HG03575 (cell line): ENCODE measurements around the gene SOWAHC.
"Not testable (repeated sequence)": the region's sequence is repeated elsewhere in the genome, so short reads cannot be mapped to it uniquely, and the experiment has no call there.

Source experiments
- ATAC-seq: cut with Tn5 transposase; IDR thresholded peaks from one replicate; pipeline ENCODE4 v1.9.1; 2021; ENCODE audit not compliant: unreplicated experiment, insufficient number of reproducible peaks, low FRiP score; ENCODE audit errors: extremely low read depth

Gene SOWAHC, protein sequence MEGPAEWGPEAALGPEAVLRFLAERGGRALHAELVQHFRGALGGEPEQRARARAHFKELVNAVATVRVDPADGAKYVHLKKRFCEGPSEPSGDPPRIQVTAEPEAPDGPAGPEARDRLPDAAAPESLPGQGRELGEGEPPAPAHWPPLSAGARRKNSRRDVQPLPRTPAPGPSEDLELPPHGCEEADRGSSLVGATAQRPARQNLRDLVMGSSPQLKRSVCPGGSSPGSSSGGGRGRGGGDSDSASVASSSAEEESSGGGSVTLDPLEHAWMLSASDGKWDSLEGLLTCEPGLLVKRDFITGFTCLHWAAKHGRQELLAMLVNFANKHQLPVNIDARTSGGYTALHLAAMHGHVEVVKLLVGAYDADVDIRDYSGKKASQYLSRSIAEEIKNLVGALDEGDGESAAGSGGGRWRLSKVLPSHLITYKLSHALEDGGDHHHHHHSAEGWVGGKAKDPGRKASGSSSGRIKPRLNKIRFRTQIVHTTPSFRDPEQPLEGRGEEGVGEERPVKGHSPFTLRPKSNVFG

DNA sequence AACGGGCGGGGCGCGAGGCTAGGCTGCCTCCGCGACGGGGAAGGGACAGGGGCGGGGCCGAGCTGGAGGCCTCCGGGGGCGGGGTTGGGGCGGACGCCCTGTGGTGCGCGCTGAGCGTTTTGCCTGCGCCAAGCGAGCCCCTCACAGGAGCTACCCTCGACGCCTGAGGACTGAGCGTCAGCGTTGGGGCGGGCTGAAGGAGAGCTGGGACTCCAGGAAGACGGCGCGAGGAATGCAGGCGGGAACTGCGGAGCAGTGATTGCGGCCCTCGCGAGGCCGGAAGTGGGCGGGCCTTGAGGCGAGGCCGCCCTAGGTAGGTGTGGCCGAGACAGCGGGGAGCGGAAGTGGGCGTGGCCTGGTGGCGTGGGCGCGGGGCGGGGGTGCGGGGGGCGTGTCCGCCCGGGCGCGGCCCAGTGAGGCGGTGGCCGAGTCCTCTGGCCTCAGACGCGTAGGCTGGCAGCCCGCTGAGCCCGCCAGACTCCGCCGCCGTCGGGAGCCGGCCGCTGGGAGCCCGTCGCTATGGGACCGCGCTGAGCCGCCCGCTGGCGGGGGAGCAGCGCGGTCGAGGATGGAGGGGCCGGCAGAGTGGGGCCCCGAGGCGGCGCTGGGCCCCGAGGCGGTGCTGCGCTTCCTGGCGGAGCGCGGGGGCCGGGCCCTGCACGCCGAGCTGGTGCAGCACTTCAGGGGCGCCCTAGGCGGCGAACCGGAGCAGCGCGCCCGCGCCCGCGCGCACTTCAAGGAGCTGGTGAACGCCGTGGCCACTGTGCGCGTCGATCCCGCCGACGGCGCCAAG lies at the start of gene SOWAHC, which contains the start of gene SEPTIN10:
Gene SOWAHC (plus strand): TSS at position 443 of the 793 bp plus-strand sequence. CDS start 126 bp downstream, at position 569.
Gene SEPTIN10 (minus strand): TSS at position 45 of the 793 bp plus-strand sequence. CDS start 139 bp downstream, outside the sequence.
- peak; percentile 42 for ATAC-seq

DNA sequence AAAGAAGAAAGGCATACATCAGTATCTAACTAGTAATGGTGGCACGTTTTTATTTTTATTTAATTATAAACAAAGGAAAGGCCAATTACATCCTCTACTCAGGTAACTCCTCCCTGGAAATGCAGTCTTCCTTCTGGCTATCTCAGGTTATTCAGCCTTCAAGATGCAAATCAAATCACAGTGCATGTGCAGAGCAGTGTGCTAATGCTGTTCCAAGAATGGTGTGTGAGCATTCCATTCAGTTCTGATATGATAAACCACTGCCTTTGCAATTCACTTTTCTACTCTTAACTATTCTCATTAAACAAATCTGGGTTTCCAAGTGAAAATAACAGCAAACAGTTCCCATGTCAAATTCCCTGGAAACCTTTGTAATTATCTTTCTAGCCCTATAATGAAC lies 38.8 kb upstream of the SOWAHC start:
- no peak for ATAC-seq

DNA sequence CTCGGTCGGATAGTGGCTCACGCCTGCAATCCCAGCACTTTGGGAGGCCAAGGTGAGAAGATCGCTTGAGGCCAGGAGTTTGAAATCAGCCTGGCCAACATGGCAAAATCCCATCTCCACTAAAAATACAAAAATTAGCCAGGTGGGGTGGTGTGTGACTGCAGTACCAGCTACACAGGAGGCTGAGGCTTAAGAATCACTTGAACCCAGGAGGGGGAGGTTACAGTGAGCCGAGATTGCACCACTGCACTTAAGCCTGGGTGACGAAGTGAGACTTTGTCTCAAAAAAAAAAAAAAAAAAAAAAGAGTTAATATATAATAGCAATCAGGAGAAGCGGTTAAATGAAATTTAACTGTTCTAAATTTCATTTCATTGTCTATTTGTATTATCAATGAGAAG lies 36.5 kb upstream of the SOWAHC start:
- not testable (repeated sequence) for ATAC-seq

DNA sequence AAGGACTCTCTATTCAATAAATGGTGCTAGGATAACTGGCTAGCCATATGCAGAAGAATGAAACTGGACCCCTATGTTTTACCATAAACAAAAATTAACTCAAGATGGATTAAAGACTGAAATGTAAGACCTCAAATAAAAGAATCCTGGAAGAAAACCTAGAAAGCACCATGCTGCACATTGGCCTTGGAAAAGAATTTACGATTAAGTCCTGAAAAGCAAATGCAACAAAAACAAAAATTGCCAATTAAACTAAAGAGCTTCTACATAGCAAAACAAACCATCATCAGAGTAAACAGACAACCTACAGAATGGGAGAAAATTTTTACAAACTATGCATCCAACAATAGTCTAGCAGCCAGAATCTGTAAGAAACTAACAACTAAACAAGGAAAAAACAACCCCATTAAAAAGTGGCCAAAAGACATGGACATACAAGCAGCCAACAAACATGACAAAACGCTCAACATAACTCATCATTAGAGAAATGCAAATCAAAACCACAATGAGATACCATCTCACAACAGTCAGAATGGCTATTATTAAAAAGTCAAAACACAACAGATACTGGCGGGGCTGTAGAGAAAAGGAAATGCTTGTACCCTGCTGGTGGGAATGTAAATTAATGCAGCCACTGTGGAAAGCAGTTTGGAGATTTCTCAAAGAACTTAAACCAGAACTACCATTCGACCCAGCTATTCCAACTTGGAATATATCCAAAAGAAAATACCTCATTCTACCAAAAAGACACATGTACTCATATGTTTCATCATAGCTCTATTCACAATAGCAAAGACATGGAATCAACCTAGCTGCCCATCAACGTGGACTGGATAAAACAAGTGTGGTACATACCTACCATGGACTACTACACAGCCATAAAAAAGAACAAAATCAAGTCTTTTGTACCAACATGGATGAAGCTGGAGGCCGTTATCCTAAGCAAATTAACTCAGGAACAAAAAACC lies 31.0 kb upstream of the SOWAHC start:
- no peak for ATAC-seq

DNA sequence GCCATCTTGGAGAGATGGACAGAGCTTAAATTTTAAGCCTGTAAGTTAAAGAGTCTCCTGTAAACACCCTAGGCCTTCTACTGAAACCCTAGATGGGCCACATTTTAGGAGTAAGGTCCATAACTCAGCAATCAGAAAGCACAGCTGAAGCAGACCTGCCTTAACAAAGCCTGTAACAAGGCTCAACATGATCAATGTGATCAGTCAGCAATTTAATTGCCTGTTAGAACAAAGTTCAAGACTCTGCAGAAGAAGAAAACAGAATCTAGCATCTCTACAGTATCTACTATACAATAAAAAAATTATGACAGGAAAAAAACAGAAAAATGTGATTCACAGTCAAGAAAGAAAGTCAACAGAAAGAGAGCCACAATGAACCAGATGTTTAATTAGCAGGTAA lies 27.5 kb upstream of the SOWAHC start:
- no peak for ATAC-seq

DNA sequence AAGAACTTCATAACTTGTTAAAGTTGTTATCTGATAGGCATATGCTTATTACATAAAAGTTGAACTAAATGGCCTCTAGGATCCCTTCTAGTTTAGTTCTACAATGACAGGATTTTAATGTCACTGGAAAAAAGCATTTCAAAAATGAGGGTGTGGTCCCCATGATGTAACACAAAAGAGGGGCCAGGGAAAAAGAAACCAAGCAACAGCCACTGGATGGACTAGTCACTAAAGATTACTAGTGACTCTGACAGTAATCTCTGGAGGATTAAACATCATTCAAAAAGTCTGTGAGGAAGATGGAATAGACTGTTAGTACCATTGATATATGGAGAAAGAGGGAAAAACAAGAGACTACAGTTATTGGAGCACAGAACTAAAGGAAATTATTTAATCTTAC lies 23.0 kb upstream of the SOWAHC start:
- no peak for ATAC-seq

DNA sequence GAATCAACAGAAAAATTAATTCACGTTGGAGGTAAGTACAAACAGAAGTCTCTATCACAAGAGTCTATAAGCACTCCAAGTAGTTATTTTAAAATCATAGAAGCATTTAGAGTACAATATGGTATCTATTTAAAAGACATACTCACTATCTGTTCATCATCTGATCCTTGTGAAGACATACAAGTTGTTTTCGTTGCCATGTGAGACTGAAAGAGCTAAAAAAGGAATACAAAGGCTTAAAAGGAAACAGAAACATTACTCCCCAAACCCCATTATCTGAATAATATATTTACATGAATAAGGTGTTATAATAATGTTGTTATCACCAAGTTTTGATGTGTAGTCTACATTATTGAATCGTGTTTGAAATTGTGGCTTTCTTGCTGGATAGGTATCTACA lies 21.3 kb upstream of the SOWAHC start:
- no peak for ATAC-seq

DNA sequence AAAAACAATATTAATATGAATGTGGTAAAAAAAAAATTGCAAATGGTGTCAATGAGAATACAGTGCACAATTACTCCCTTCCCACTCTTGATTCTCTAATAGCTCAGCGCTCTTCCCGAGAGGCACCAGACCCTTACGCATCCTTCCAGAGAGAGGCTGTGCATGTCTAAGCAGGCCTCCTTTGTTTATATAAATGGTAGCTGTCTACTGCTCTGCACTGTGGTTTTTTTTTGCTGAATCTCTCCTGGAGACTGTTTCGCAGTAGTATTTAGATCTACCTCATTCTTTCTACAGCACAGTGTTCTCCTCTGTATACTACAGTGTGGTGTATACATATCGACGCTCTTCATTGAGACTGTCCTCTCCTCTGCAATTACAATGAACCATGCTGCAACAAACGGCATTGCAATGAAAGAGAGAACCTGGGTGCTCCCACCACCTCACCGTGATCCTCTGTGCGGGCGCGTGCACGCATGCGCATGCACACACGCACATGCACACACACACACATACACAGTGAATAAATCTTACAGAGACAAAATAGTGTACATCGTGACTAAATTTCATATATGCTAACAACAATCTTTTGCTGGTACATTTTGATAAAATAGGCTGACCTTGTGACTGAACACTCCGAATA lies 19.8 kb upstream of the SOWAHC start:
- no peak for ATAC-seq

DNA sequence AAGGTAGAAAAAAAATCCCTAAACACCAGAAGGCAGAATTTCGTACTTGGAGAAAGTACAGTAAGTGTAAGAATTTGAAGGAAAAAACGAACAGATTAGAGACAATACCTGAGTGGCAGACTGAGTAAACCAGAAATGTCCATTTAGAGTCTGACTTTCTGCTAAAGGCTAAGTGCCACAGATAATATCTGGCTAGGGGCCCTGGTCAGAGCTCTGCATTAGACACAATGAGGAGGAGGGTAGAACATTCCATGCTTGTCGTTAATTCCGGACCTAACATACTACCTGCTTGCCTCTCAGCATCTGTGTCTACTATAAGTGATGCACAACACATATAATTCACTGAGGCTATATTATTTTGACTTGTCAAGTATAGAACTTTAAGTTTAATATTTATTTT lies 18.5 kb upstream of the SOWAHC start:
- ATAC-seq = no peak

DNA sequence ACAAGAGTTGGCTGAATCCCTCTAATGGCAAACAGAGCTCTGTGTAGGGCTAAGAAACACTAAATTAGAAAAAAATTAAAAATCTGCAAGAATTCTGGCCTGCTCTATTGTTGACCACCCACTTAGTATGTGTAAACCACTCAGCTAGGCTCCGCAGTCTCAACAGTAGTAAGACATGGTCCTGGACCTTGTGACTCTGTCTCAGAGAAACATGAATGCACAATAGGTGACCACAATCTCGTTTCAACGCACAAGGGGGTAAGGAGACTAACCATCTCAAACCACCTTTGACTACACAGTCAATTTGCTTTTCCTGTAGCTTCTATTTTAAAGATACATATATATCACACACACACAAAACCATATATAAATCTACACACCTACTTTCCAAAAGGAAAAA lies 16.9 kb upstream of the SOWAHC start:
- no peak for ATAC-seq

DNA sequence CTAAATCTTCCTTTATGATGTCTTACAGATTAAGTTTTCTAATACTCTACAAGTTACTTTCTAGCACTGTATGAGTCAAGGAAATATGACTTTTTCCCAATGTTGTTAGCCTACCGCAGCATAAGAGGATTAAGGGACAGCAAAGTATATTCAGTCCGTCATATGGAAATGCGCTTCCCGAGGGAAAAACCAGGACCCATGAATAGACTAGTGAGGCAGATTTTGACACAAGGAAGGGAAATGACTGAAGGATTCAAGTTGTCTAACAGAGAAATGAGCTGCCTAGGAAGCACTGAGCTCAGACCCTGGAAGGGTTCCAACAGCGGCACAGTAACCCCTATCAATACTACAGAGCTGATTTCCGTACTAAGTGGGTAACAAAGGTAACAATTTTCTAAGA lies 12.4 kb upstream of the SOWAHC start:
- no peak for ATAC-seq

DNA sequence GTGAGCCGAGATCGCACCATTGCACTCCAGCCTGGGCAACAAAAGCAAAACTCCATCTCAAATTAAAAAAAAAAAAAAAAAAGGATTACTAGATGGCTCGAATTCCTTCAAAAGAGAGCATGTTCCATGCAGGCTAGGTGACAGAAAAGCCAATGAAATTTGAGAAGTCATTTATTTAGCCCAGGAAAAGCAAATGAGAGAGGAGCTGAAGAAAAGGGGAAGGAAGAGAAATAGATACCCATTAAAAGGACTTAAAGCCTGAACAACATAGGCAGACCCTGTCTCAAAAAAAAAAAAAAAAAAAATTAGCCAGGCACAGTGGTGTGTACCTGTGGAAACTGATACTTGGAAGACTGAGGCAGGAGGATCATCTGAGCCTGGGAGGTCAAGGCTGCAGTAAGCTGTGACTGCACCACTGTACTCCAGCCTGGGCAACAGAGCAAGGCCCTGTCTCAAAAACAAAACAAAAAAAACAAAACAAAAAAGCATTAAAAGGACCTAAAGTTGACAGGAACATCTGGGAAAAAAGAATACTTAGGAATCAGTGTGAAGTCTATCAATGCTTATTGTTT lies 11.5 kb upstream of the SOWAHC start:
- no peak for ATAC-seq

DNA sequence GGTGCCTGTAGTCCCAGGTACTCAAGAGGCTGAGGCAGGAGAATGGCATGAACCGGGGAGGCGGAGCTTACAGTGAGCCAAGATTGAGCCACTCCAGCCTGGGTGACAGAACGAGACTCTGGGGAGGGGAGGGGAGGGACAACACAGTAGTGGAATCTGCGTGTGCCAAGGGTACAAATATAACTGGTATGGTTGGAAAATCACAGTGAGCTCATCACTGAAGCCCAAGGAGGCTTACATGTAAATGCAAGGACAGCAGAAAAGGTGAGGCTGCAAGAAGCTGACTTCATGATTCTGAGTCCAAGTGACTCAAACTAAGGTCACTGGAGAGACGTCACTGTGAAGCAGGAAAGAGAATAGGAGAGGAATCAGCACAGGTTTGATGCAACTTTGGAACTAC lies 9.6 kb upstream of the SOWAHC start:
- no peak for ATAC-seq

DNA sequence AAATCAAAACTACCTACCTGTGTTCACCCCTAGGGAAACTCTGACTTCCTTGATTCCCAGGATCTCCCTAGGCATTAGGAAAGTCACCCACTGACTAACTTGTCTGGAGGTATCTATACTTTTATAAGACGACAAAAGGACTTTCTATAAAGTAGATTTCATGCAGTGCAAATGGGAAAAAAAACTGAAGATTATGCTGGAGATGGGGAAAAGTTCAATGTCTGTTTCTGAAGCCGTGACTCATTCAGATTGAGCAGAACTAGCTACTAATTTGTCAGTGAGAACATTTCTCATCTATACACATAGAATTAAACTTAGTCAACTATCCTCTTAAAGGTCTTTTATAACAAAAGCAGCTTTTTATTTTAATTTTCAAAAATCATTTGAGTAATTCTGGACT lies 6.4 kb upstream of the SOWAHC start:
- no peak for ATAC-seq

DNA sequence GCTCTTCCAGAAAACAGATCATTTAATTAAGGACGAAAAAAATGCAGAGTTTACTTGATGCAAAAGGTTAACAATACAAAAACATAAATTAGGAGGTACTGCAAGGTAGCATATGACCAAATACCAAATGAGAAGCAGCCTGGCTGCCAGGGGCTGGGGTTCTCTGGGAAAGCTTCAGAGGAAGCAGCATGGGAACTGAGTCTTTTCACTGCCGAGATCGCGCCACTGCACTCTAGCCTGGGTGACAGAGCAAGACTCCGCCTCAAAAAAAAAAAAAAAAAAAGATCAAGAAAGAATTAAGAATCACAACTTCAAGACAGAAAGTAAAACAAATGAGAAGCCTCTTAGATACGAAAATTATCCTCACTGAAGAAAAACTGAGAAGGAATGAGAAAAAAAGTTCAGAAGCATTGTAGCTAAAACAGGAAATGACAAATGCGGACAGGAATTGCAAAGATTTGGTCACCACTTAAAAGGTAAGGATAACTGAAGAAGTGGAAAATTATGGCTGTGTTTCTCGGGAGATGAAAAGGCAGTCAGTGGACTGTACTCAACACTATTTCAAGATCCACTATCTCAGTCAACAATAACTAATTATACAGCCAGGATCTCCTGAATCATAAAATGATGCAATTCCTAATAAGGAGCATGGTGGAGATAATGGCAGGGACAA lies 4.7 kb upstream of the SOWAHC start:
- no peak for ATAC-seq

DNA sequence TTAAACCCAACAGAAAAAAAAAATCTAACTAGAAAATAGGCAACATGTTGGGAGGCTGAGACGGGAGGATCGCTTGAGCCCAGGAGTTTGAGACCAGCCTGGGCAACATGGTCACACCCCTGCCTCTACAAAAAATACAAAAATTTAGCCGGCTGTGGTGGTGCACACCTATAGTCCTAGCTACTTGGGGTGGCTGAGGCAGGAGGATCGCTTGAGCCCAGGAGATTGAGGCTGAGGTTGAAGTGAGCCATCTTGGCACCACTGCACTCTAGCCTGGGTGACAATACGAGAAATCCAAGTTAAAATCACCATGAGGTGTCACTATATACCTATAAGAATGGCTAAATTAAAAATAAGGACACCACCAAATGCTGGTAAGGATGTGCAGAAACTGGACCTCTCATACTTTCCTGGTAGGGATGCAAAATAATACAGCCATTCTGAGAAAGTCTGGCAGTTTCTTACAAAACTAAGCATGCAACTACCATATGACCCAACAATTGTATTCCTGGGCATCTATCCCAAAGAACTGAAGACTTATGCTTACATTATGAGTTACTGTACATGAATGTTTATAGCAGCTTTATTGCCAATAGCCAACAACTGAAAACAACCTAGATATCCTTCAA lies 2.6 kb upstream of the SOWAHC start:
- no peak for ATAC-seq
